CD4-positive, alpha-beta T cell treated with Interleukin-6 at 100 ng/mL for 8 hours (primary cell): ENCODE measurements around the gene HLTF.
A peak's percentile ranks its signal among the peaks of the same experiment; 100 is the strongest.
"Not testable (repeated sequence)": the region's sequence is repeated elsewhere in the genome, so short reads cannot be mapped to it uniquely, and the experiment has no call there.

ENCODE experiments used
- DNase-seq: peaks from one replicate; pipeline ENCODE4 v3.0.0-alpha.2; 2020; ENCODE audit warnings: mixed read lengths, low spot score

Gene HLTF

GRCh38 chr3:148991219-148992026, 94.9 kb downstream of the HLTF start, which contains the start of gene GYG1:
Gene GYG1 (plus strand): TSS chr3:148991540. CDS start chr3:148991641, 101 bp downstream.
- DNase-seq = peak; percentile 80

DNA sequence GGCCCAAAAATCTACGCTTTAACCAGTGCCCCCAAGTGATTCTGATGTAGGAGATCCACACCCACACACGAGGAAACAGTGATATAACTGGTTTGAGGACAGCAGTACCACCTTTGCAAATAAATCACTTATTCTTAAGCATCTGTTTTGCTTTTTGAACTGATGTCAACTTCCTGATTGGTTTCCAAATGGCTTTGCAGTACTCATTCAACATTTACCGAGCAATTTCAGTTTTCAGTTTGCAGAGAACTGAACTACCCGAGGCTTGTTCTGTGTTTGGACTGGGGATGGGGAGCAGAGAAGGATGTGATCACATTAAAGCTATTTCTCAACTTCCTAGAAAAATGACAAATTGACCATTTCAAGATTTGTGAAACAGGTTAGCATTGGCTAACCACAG, 96.1 kb downstream of the HLTF start:
- no peak for DNase-seq

DNA sequence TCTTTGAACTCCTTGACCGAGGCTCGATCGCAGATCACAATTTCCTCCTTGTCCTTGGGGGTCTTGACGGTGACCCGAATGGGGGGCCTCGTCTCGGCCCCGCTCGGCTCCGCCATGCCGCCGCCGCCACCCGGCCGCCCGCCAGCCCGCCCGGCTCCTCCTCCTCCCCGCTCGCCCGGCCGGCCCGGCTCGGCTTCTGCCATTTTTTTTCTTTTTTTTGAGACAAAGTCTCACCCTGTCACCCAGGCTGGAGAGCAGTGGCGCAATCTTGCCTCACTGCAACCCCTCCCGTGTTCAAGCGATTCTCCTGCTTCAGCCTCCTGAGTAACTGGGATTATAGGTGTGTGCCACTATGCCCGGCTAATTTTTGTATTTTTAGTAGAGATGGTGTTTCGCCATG, 98.8 kb downstream of the HLTF start:
- not testable (repeated sequence) for DNase-seq

DNA sequence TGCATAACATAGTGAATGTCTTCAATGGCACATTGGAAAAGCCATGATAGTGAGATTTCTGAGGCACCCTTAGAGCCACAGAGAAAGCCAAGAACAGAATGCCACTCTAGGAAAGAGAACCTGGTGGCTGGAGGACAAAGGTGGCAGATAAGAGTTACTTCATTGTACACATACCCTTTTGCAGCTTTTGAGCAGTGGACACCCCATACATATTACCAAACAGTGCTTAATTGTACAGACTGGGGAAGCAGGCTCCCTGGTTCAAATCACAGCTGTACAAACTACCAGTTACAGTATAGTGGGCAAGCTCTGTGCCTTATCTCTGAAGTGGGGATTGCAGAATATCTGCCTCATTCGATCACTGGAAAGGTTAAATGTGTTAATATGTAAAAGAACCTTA, 105.1 kb downstream of the HLTF start:
- no peak for DNase-seq
